HG03066 (cell line): ENCODE data around the gene AR.

ENCODE experiments used
- ATAC-seq: cut with Tn5 transposase; IDR thresholded peaks from one replicate; pipeline ENCODE4 v1.9.1; 2021; ENCODE audit warnings: low read depth; ENCODE audit not compliant: unreplicated experiment

Gene AR

DNA sequence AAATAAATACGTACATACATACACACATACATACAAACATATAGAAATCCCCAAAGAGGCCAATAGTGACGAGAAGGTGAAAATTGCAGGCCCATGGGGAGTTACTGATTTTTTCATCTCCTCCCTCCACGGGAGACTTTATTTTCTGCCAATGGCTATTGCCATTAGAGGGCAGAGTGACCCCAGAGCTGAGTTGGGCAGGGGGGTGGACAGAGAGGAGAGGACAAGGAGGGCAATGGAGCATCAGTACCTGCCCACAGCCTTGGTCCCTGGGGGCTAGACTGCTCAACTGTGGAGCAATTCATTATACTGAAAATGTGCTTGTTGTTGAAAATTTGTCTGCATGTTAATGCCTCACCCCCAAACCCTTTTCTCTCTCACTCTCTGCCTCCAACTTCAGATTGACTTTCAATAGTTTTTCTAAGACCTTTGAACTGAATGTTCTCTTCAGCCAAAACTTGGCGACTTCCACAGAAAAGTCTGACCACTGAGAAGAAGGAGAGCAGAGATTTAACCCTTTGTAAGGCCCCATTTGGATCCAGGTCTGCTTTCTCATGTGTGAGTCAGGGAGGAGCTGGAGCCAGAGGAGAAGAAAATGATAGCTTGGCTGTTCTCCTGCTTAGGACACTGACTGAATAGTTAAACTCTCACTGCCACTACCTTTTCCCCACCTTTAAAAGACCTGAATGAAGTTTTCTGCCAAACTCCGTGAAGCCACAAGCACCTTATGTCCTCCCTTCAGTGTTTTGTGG is 180.7 kb downstream of the AR start:
- ATAC-seq: no peak

- no peak for ATAC-seq
Measured at GRCh38 chrX:67725471-67725870, 181.7 kb downstream of the AR start.

- ATAC-seq: no peak
Measured at GRCh38 chrX:67726018-67726417, 182.2 kb downstream of the AR start.

DNA sequence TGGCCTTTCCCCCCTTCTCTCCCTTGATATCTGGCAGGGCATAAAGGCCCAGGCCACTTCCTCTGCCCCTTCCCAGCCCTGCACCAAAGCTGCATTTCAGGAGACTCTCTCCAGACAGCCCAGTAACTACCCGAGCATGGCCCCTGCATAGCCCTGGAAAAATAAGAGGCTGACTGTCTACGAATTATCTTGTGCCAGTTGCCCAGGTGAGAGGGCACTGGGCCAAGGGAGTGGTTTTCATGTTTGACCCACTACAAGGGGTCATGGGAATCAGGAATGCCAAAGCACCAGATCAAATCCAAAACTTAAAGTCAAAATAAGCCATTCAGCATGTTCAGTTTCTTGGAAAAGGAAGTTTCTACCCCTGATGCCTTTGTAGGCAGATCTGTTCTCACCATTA is 183.8 kb downstream of the AR start:
- no peak for ATAC-seq

GRCh38 chrX:67730296-67730695 is 186.5 kb downstream of the AR start:
- ATAC-seq: no peak

DNA sequence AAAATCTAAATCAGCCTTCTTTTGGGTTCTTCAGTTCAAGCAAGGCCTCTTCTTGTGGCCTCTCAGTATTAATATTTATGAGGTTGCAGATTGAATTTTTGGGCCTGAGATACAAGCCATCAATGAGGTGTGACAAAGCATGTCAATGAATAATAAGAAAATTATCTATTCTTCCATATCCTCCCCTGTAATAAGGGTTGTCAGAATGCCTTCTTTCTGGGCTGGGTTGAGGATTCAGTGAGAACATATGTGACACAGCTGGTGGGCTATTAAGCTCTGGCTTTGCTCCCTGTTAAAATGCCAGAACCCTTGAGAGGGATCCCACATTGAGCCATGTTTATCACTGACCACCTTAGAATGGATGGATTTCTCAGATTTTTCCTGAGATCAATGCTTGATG is 187.2 kb downstream of the AR start:
- no peak for ATAC-seq

DNA sequence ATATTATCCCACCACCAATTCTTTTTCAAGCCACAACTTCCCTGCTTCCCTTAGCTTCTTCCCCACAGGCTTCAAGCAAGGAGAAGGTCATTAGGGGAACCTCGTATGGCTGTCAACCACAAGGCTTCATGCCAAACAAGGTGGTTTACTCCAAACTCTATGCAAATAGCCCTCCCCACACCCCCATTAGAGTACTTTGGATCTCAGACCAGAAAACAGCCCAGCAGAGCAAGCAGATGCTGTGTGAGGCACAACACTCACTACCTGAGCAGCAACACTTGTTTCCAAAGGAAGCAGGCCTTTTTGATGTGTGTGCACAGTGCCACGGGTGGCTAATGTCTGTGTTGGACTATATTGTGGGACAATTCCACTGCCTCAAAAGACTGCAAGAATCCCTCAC is 189.0 kb downstream of the AR start:
- ATAC-seq: no peak

GRCh38 chrX:67734111-67734753 is 190.4 kb downstream of the AR start:
- no peak for ATAC-seq

- ATAC-seq: no peak
Measured at GRCh38 chrX:67749536-67749935, 205.7 kb downstream of the AR start.

- no peak for ATAC-seq
Measured at GRCh38 chrX:67750694-67751093, 206.9 kb downstream of the AR start.

DNA sequence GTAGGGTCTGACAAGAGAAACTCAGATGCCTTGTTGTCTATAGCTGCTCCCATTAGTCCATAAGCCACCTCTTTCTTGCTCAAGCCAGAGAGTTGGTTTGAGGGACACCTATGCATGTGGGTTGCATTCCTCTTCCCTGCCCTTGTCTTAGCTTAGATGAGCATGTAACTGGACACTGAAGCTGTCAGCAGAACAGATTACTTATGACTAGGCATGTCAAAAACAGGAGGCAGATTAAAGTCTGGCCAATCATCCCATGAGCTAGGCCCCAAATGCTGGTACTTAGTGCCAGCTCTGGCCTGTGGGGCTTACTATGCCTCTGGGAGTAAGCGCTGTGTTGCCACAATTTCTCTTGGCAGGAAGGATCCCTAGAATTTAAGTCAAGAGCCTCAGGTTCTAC is 215.2 kb downstream of the AR start:
- ATAC-seq: no peak

DNA sequence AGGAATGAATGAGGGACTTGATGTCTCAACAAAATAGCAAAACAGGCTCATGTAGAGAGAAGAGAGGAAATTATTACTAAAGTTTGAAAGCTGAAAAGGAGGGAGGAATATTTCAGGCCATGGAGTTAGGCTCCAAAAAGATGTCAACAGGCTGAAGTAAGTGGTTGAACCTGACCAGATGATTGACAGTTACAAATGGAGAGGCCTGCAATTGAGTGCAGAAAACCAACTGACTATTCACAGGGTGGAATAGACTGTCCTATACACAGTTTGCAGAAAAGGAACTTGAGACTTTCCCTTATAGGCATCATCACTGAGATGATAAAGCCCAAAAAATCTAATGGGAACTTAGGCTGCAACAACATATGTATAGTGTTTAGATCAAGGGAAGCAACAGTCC is 233.3 kb downstream of the AR start:
- no peak for ATAC-seq

- ATAC-seq: no peak
Measured at GRCh38 chrX:67779099-67779498, 235.3 kb downstream of the AR start.
